Activated CD8-positive, alpha-beta memory T cell treated with anti-CD3 and anti-CD28 coated beads for 4 hours (primary cell): ENCODE measurements around the gene RAC3.

Experiments used
- DNase-seq, 2 donors: peaks; one replicate each; pipeline ENCODE4 v3.0.0-alpha.2; 2020; ENCODE audit warnings: low read depth in 2 of 2

Gene RAC3

GRCh38 chr17:82041144-82041814 lies 9.8 kb downstream of the RAC3 start:
- no peak for DNase-seq

- DNase-seq, result no peak
These were observed 11.2 kb downstream of the RAC3 start for GRCh38 chr17:82042649-82043048.

- no peak for DNase-seq
These were observed 12.0 kb downstream of the RAC3 start for GRCh38 chr17:82043507-82043906.

GRCh38 chr17:82045936-82046484 lies 14.5 kb downstream of the RAC3 start:
- no peak for DNase-seq

GRCh38 chr17:82046903-82047302 lies 15.4 kb downstream of the RAC3 start:
- no peak for DNase-seq

GRCh38 chr17:82047379-82047778 lies 15.9 kb downstream of the RAC3 start:
- no peak for DNase-seq

- no peak for DNase-seq
These were observed 16.6 kb downstream of the RAC3 start for GRCh38 chr17:82047914-82048570.

GRCh38 chr17:82048571-82048971 lies 17.1 kb downstream of the RAC3 start:
- no peak for DNase-seq

GRCh38 chr17:82049106-82049505 lies 17.6 kb downstream of the RAC3 start:
- DNase-seq, result no peak

- no peak for DNase-seq
These were observed 18.1 kb downstream of the RAC3 start for GRCh38 chr17:82049521-82049971.

- DNase-seq, result no peak
These were observed 18.8 kb downstream of the RAC3 start for GRCh38 chr17:82050152-82050760.

GRCh38 chr17:82050761-82051641 lies 19.5 kb downstream of the RAC3 start:
- no peak for DNase-seq

- peak; percentile 58 to 68 for DNase-seq
These were observed 20.5 kb downstream of the RAC3 start, which contains the start of the genes GPS1 and RFNG for GRCh38 chr17:82051776-82052637. TSS of gene GPS1 (plus strand) at chr17:82051898. CDS start at chr17:82051932, 34 bp downstream. TSS of gene RFNG (minus strand) at chr17:82051811. CDS start at chr17:82051766, 45 bp downstream.

- DNase-seq, result no peak
These were observed 21.2 kb downstream of the RAC3 start for GRCh38 chr17:82052638-82053059.

- DNase-seq, result no peak
These were observed 21.7 kb downstream of the RAC3 start for GRCh38 chr17:82053130-82053529.

- DNase-seq, result no peak
These were observed 22.2 kb downstream of the RAC3 start for GRCh38 chr17:82053556-82054263.

- no peak for DNase-seq
These were observed 23.0 kb downstream of the RAC3 start for GRCh38 chr17:82054351-82055022.

- DNase-seq, result no peak
These were observed 23.8 kb downstream of the RAC3 start for GRCh38 chr17:82055023-82055964.
